Psoas muscle (tissue), 8 donors: ENCODE measurements around the gene QKI. TPM values are rescaled to one million over a fixed set of nuclear protein-coding genes. Genes with fewer than 3 reads are reported as not detected.
"Not testable (repeated sequence)": the region's sequence is repeated elsewhere in the genome, so short reads cannot be mapped to it uniquely, and the experiment has no call there.

Experiments
- ATAC-seq, 4 donors: fragments of 200-7000 bp; cut with Tn5 transposase; one replicate each; pipeline ENCODE4 v1.9.1; 2020; ENCODE audit warnings: moderate library complexity in 3 of 4, mild to moderate bottlenecking in 2 of 4
- DNase-seq, 2 donors: peaks; one replicate each; pipeline ENCODE4 v3.0.0-alpha.2; 2020
- H3K27ac ChIP-seq: fragments of 200-600 bp; one replicate; pipeline ENCODE4 v1.8.0; 2022
- H3K27me3 ChIP-seq, 3 donors: fragments of 200-600 bp in 1 of 3; one replicate each; pipeline versions ENCODE4 v1.6.1 to v1.8.0; 2013 to 2022; ENCODE audit warnings: low read length in 2 of 3, mild to moderate bottlenecking in 2 of 3, moderate library complexity in 1 of 3; ENCODE audit not compliant: insufficient read depth in 3 of 3
- H3K36me3 ChIP-seq, 2 donors: fragments of 200-600 bp in 1 of 2; one replicate each; pipeline versions ENCODE4 v1.6.1 to v1.8.0; 2013 to 2022; ENCODE audit warnings: low read depth in 1 of 2, mild to moderate bottlenecking in 1 of 2, moderate library complexity in 1 of 2; ENCODE audit not compliant: insufficient read depth in 1 of 2
- H3K4me1 ChIP-seq: fragments of 200-600 bp; one replicate; pipeline ENCODE4 v1.8.0; 2022
- H3K4me3 ChIP-seq: fragments of 200-600 bp; one replicate; pipeline ENCODE4 v1.8.0; 2022; ENCODE audit warnings: mild to moderate bottlenecking
- H3K9me3 ChIP-seq: fragments of 200-600 bp; one replicate; pipeline ENCODE4 v1.8.0; 2022
- CTCF ChIP-seq: fragments of 200-600 bp; IDR thresholded peaks from one replicate; pipeline ENCODE4 v1.8.0; 2022; ENCODE audit warnings: antibody characterized with exemption
- WGBS, 3 donors: extraction: QIAGEN DNeasy Blood & Tissue Kit; methylation state at CpG; one replicate each; pipeline versions ENCODE4 v1.1.6 to v1.1.7; 2013; 5-methylcytosine and 5-hydroxymethylcytosine counted together
- intact Hi-C, 2 donors: fragments of 100-400 bp; cut with DNase I; formaldehyde crosslinking; loops; one replicate each; pipeline versions ENCODE4 v1.11.0 to v1.14.2; 2022
- polyA plus RNA-seq, 3 donors: library from polyadenylated mRNA; stranded (reverse); fragments of 200-250 nt; gene quantifications; one replicate each; pipeline ENCODE4 v1.2.3, GENCODE V29; 2013
- total RNA-seq, 4 donors: library from RNA; stranded (reverse); fragmentation: NEBNext Ultra II Directional in 2 of 4; extraction: Animal tissue kit (Norgen Biotek cat#: 25700) in 2 of 4; gene quantifications; one replicate each; pipeline versions ENCODE4 v1.2.1 to v1.2.4, GENCODE V29; 2021 to 2023
- donor health status: healthy with polysubstance abuse.
- donor health status: DM: no; HTN: no; CAD: no; lungs with moderate emphysema.
- donor health status: Bipolar disorder and iron deficiency.
- donor health status: healthy.
- donor health status: DM: yes; HTN: yes; CAD: no.
- donor health status: DM: no; HTN: no; CAD: no.
- donor health status: DM: no; HTN: no; CAD: no.
- donor health status: DM: yes; HTN: yes; CAD: no.

The QKI gene
- total and polyA plus RNA-seq, 7 donors: 62.0 to 421 (median 275) TPM

- H3K36me3 ChIP-seq: no peaks in the 10 kb centered on the region
- peaks cover 55% of the 10 kb centered on the region for H3K4me1 ChIP-seq
- H3K27ac ChIP-seq: peak overlapping the region; percentile 31
- DNase-seq: no peak
- intact Hi-C loops: no loop called here
- H3K9me3 ChIP-seq: peaks cover 8% of the 10 kb centered on the region
- WGBS, 3 donors: 59 to 67% (median 60%) methylated on average over 3 of the region's 3 CpGs
- H3K4me3 ChIP-seq: no peak overlapping the region
- ATAC-seq: peak in 2 of 4 donors; percentile 24 to 32
- H3K27me3 ChIP-seq: no peaks in the 10 kb centered on the region
- TF ChIP-seq CTCF: no peak
Observed at GRCh38 chr6:163466839-163467390, 52.4 kb downstream of the QKI start.

GRCh38 chr6:163468738-163469137 is 54.2 kb downstream of the QKI start:
- DNase-seq (no peak), ATAC-seq (no peak)
- Histone ChIP-seq H3K4me3 (no peak overlapping the region), H3K4me1 (peaks cover 61% of the 10 kb centered on the region), H3K27me3 (no peaks in the 10 kb centered on the region), H3K27ac (peak overlapping the region; percentile 46), H3K9me3 (peaks cover 8% of the 10 kb centered on the region), H3K36me3 (no peaks in the 10 kb centered on the region)
- intact Hi-C loops: no loop called here
- TF ChIP-seq CTCF: no peak
- WGBS, 3 donors: 28 to 45% (median 31%) methylated on average over 3 of the region's 3 CpGs

- TF ChIP-seq CTCF: no peak
- Histone ChIP-seq H3K36me3 (no peaks in the 10 kb centered on the region), H3K9me3 (peaks cover 8% of the 10 kb centered on the region), H3K4me3 (no peak overlapping the region), H3K27ac (peak overlapping the region; percentile 46), H3K27me3 (no peaks in the 10 kb centered on the region), H3K4me1 (peaks cover 66% of the 10 kb centered on the region)
- ATAC-seq (no peak), DNase-seq (no peak)
- intact Hi-C loops: no loop called here
- 71 to 84% (median 71%) methylated on average over 1 of the region's 1 CpG for WGBS, 3 donors
Observed at GRCh38 chr6:163469459-163469985, 55.0 kb downstream of the QKI start.

- Histone ChIP-seq H3K27ac (no peak overlapping the region), H3K9me3 (peaks cover 8% of the 10 kb centered on the region), H3K36me3 (no peaks in the 10 kb centered on the region), H3K4me1 (peaks cover 70% of the 10 kb centered on the region), H3K27me3 (no peaks in the 10 kb centered on the region), H3K4me3 (no peak overlapping the region)
- no peak for ATAC-seq
- intact Hi-C loops: no loop called here
- DNase-seq: no peak
- no peak for TF ChIP-seq CTCF
Observed at GRCh38 chr6:163470611-163471010, 56.1 kb downstream of the QKI start.

- Histone ChIP-seq H3K9me3 (peaks cover 8% of the 10 kb centered on the region), H3K27ac (peak overlapping the region; percentile 11), H3K27me3 (no peaks in the 10 kb centered on the region), H3K36me3 (peaks cover 0 to 14% of the 10 kb centered on the region in 2 donors), H3K4me3 (no peak overlapping the region), H3K4me1 (peaks cover 64% of the 10 kb centered on the region)
- intact Hi-C loops: no loop called here
- DNase-seq: no peak
- peak in 3 of 4 donors; percentile 25 to 51 (median 29) for ATAC-seq
- no peak for TF ChIP-seq CTCF
- WGBS, 3 donors: 17 to 33% (median 21%) methylated on average over 2 of the region's 2 CpGs
Observed at GRCh38 chr6:163474581-163474980, 60.1 kb downstream of the QKI start.

GRCh38 chr6:163476946-163477345 is 62.4 kb downstream of the QKI start:
- DNase-seq, H3K4me3 ChIP-seq, H3K9me3 ChIP-seq, intact Hi-C loops, H3K27me3 ChIP-seq: not testable (repeated sequence)
- H3K27ac ChIP-seq: peak overlapping the region; percentile 24
- 36 to 53% (median 38%) methylated on average over 7 of the region's 7 CpGs for WGBS, 3 donors
- peaks cover 57% of the 10 kb centered on the region for H3K4me1 ChIP-seq
- ATAC-seq: peak in 1 of 4 donors; percentile 9
- peaks cover 0 to 21% of the 10 kb centered on the region in 2 donors for H3K36me3 ChIP-seq
